ENCODE data around the gene CCDC89. TPM values are rescaled to one million over a fixed set of nuclear protein-coding genes. Genes with fewer than 3 reads are reported as not detected.

The CCDC89 gene
- total RNA-seq, 1 donor from 2014 or later = 0.12 TPM

DNA sequence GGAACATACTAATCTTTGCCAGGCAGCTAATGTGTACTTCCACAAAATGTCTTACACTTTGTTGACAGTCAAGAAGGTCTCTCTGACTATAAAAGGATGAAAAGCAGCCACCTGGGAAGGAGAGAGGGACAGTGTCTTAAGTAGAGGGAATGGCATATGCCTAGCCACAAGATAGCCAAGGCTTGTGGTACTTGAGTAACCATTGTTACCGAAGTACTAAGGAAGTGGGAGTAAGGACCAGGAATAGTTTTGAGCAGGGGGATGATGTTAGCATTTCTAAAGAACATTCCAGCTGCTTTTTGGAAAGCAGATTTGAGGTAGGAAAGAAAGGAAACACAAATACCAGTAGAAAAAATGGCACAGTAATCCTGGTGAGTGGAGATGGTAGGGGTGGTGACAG, 34.9 kb downstream of the CCDC89 start:
- no peak for ATAC-seq

DNA sequence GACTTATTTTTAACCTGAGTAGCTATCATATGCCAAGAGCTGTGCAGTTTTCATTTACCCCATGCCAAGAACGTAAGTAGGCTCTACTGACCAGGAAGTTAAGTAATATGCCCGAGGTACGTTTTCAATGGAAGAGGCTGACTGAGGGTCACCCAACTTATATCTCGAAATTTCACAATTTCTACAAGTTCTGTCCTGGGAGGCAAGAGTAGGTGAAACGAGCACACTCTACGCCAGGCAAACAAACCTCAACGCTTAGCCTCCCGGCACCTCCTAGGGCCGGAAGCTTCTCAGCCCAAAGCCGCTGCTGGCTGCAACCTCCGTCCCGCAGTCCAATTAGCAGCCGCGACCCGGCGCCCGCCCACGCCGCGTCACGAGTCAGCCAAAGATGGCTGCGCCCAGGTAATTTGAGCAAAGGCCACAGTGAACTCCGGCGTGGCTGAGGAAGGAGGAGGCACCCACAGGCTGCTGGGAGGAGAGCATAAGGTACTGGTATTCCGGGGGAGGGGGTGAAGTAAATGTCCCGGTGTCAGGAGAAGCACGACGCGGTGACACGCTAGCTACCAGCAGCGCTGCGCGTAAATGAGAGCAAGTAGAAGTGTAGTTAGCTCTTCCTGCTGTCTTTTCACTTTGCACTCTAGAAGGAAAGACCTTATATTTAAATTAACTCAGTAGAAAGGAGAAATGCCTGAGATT, 38.2 kb downstream of the CCDC89 start, which contains the start of gene TMEM126A:
TSS of gene TMEM126A (plus strand) at position 364 of the 696 bp plus-strand sequence. CDS start 2,289 bp downstream, outside the sequence.
- ATAC-seq = peak; percentile 99

DNA sequence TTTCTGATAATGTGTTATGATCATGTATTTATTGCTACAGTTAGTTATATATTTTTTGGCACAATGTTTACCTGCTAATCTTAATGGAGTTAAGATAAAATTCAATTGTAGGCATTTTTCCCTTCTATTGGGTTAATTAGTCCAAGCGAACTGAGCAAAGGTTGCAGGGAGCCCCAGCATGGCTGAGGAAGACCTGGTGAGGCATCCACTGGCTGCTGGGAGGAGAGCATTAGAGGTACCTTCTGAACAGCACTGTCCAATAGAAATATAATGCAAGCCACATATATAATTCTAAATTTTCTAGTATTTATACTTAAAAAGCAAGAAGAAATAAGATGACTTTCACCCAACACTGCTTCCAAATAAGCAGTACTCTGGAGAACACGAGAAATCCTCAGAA, 38.9 kb downstream of the CCDC89 start:
- ATAC-seq = no peak

- no peak for ATAC-seq
Observed at GRCh38 chr11:85643191-85643614, 42.8 kb downstream of the CCDC89 start.

GRCh38 chr11:85634747-85635146, 51.2 kb downstream of the CCDC89 start:
- ATAC-seq = no peak

Other genes with a start within 250 kb of the CCDC89 start
- 6.3 TPM for gene DLG2, start 58.9 kb downstream of the CCDC89 start, total RNA-seq
- gene TMEM126B, start 57.6 kb downstream of the CCDC89 start, total RNA-seq = 21.0 TPM
- 20.2 TPM for gene TMEM126A, start 38.2 kb downstream of the CCDC89 start, total RNA-seq
- 12.8 TPM for gene CREBZF, start 21.1 kb downstream of the CCDC89 start, total RNA-seq
- gene SYTL2, start 124.9 kb upstream of the CCDC89 start, total RNA-seq = 4.9 TPM
- not detected for gene CCDC83, start 169.2 kb upstream of the CCDC89 start, total RNA-seq